GM12892 (cell line): ENCODE results near the gene DPF3.

Experiments
- DNase-seq: peaks from one replicate; pipeline ENCODE4 v3.0.0; 2011; ENCODE audit not compliant: insufficient read length
- FAIRE-seq: peaks from 2 replicates; lab custom pipeline; 2011; peaks lifted over from hg19 to GRCh38; lab: Jason Lieb, UNC
- POLR2A ChIP-seq: IDR thresholded peaks from 2 replicates; pipeline ENCODE4 v1.6.1; 2011; ENCODE audit warnings: low read depth, low read length, control low read depth
- POLR2AphosphoS5 ChIP-seq: IDR thresholded peaks from 2 replicates; pipeline ENCODE4 v1.6.1; 2011; ENCODE audit warnings: low read depth, low read length, control low read depth
- TAF1 ChIP-seq: IDR thresholded peaks from 2 replicates; pipeline ENCODE4 v1.6.1; 2011; ENCODE audit warnings: low read depth, mild to moderate bottlenecking, control low read depth, low read length, borderline replicate concordance

The DPF3 gene

GRCh38 chr14:72685456-72685855 is 208.4 kb downstream of the DPF3 start:
- TF ChIP-seq POLR2A (no peak), TAF1 (no peak), POLR2AphosphoS5 (no peak)
- no peak for FAIRE-seq
- no peak for DNase-seq

- no peak for FAIRE-seq
- DNase-seq = no peak
- TF ChIP-seq POLR2AphosphoS5 = no peak
- no peak for TF ChIP-seq POLR2A
- no peak for TF ChIP-seq TAF1
Observed at GRCh38 chr14:72683787-72684186, 210.1 kb downstream of the DPF3 start.

GRCh38 chr14:72682188-72682587 is 211.7 kb downstream of the DPF3 start:
- DNase-seq (no peak), FAIRE-seq (no peak)

GRCh38 chr14:72680853-72681640 is 212.9 kb downstream of the DPF3 start:
- FAIRE-seq (no peak), DNase-seq (no peak)
- TF ChIP-seq POLR2A = no peak
- no peak for TF ChIP-seq TAF1
- TF ChIP-seq POLR2AphosphoS5 = no peak

More at GRCh38 chr14:72682188-72682587, 211.7 kb downstream of the DPF3 start:
- TF ChIP-seq TAF1 (no peak), POLR2AphosphoS5 (no peak), POLR2A (no peak)

- TF ChIP-seq POLR2A (no peak), TAF1 (no peak)
- no peak for DNase-seq
- FAIRE-seq = no peak
Observed at GRCh38 chr14:72679536-72680151, 214.3 kb downstream of the DPF3 start.

GRCh38 chr14:72679141-72679535 is 214.8 kb downstream of the DPF3 start:
- DNase-seq (no peak), FAIRE-seq (no peak)
- no peak for TF ChIP-seq TAF1
- TF ChIP-seq POLR2AphosphoS5 = no peak
- TF ChIP-seq POLR2A = no peak

- FAIRE-seq = no peak
Observed at GRCh38 chr14:72678356-72678755, 215.5 kb downstream of the DPF3 start.

GRCh38 chr14:72677664-72678063 is 216.2 kb downstream of the DPF3 start:
- TF ChIP-seq POLR2AphosphoS5 (no peak), POLR2A (no peak), TAF1 (no peak)
- DNase-seq (no peak), FAIRE-seq (no peak)

More at GRCh38 chr14:72678356-72678755, 215.5 kb downstream of the DPF3 start:
- TF ChIP-seq POLR2A = no peak
- no peak for TF ChIP-seq TAF1
- TF ChIP-seq POLR2AphosphoS5 = no peak
- no peak for DNase-seq

- DNase-seq = no peak
- FAIRE-seq = peak; percentile 87
- TF ChIP-seq POLR2A = no peak
- TF ChIP-seq POLR2AphosphoS5 = no peak
- TF ChIP-seq TAF1 = no peak
Observed at GRCh38 chr14:72675126-72675525, 218.8 kb downstream of the DPF3 start.

GRCh38 chr14:72673179-72673578 is 220.7 kb downstream of the DPF3 start:
- FAIRE-seq = no peak
- no peak for DNase-seq
- TF ChIP-seq TAF1 (no peak), POLR2A (no peak), POLR2AphosphoS5 (no peak)

GRCh38 chr14:72666610-72667009 is 227.3 kb downstream of the DPF3 start:
- FAIRE-seq (no peak), DNase-seq (no peak)
- TF ChIP-seq POLR2A (no peak), POLR2AphosphoS5 (no peak), TAF1 (no peak)

- no peak for TF ChIP-seq POLR2AphosphoS5
- no peak for TF ChIP-seq TAF1
- no peak for TF ChIP-seq POLR2A
- FAIRE-seq (peak; percentile 77), DNase-seq (no peak)
Observed at GRCh38 chr14:72665259-72665658, 228.6 kb downstream of the DPF3 start.

GRCh38 chr14:72664651-72665050 is 229.2 kb downstream of the DPF3 start:
- peak; percentile 14 for FAIRE-seq
- DNase-seq = no peak
- no peak for TF ChIP-seq TAF1
